HG03095 (cell line): ENCODE data around the gene LGALS3BP.
"Not testable (repeated sequence)": the region's sequence is repeated elsewhere in the genome, so short reads cannot be mapped to it uniquely, and the experiment has no call there.

ENCODE experiments used
- ATAC-seq: cut with Tn5 transposase; IDR thresholded peaks from one replicate; pipeline ENCODE4 v1.9.1; 2021; ENCODE audit warnings: moderate library complexity; ENCODE audit not compliant: unreplicated experiment

LGALS3BP gene

GRCh38 chr17:78979780-78980623 lies at the start of gene LGALS3BP:
Gene LGALS3BP, minus strand, starts transcription at chr17:78979923. Its CDS starts 2,732 bp downstream, at chr17:78977191.
- no peak for ATAC-seq

GRCh38 chr17:79028496-79029326 lies 49.0 kb upstream of the LGALS3BP start:
- no peak for ATAC-seq

- no peak for ATAC-seq
These were observed 48.3 kb upstream of the LGALS3BP start for GRCh38 chr17:79027925-79028491.

GRCh38 chr17:79027274-79027924 lies 47.7 kb upstream of the LGALS3BP start:
- no peak for ATAC-seq

- no peak for ATAC-seq
These were observed 46.9 kb upstream of the LGALS3BP start for GRCh38 chr17:79026376-79027273.

GRCh38 chr17:79024901-79025737 lies 45.4 kb upstream of the LGALS3BP start:
- no peak for ATAC-seq

- no peak for ATAC-seq
These were observed 44.4 kb upstream of the LGALS3BP start, which contains the start of gene C1QTNF1 for GRCh38 chr17:79023886-79024771. Gene C1QTNF1, plus strand, starts transcription at chr17:79024169. Its CDS starts 19,800 bp downstream, at chr17:79043969.

- ATAC-seq: no peak
These were observed 43.5 kb upstream of the LGALS3BP start for GRCh38 chr17:79023180-79023705.

GRCh38 chr17:79022507-79022991 lies 42.8 kb upstream of the LGALS3BP start:
- ATAC-seq: no peak

- not testable (repeated sequence) for ATAC-seq
These were observed 42.2 kb upstream of the LGALS3BP start for GRCh38 chr17:79021929-79022328.

- no peak for ATAC-seq
These were observed 41.0 kb upstream of the LGALS3BP start for GRCh38 chr17:79020631-79021301.

- ATAC-seq: no peak
These were observed 40.2 kb upstream of the LGALS3BP start for GRCh38 chr17:79019632-79020584.

- ATAC-seq: no peak
These were observed 39.5 kb upstream of the LGALS3BP start for GRCh38 chr17:79019261-79019631.

- ATAC-seq: no peak
These were observed 38.6 kb upstream of the LGALS3BP start for GRCh38 chr17:79018370-79018695.

- ATAC-seq: no peak
These were observed 38.0 kb upstream of the LGALS3BP start for GRCh38 chr17:79017546-79018369.
